Right atrium auricular region (tissue), 2 donors: ENCODE results near the gene DAP3. TPM values are rescaled to one million over a fixed set of nuclear protein-coding genes. Genes with fewer than 3 reads are reported as not detected.
"Not testable (repeated sequence)": the region's sequence is repeated elsewhere in the genome, so short reads cannot be mapped to it uniquely, and the experiment has no call there.

ENCODE experiments used
- DNase-seq: peaks from one replicate; pipeline ENCODE4 v3.0.0-alpha.2; 2019; ENCODE audit warnings: low spot score
- H3K27ac ChIP-seq, 2 donors: fragments of 200-600 bp; sonication (generic); 1 replicate in 1 of 2; 2 replicates in 1 of 2; pipeline ENCODE4 v1.5.1; 2016 to 2019
- H3K27me3 ChIP-seq, 2 donors: fragments of 200-600 bp; sonication (generic); one replicate each; pipeline versions ENCODE4 v1.5.1 to v1.6.0; 2017 to 2019
- H3K36me3 ChIP-seq: fragments of 200-600 bp; sonication (generic); one replicate; pipeline ENCODE4 v1.5.1; 2016
- H3K4me1 ChIP-seq, 2 donors: fragments of 200-600 bp; sonication (generic); one replicate each; pipeline versions ENCODE4 v1.5.1 to v1.6.0; 2017 to 2019
- H3K4me3 ChIP-seq, 2 donors: fragments of 200-600 bp; sonication (generic); 1 replicate in 1 of 2; 2 replicates in 1 of 2; pipeline ENCODE4 v1.5.1; 2017 to 2019; ENCODE audit warnings: mild to moderate bottlenecking in 1 of 2, moderate library complexity in 1 of 2
- H3K9me3 ChIP-seq, 2 donors: fragments of 200-600 bp; sonication (generic); one replicate each; pipeline ENCODE4 v1.5.1; 2019
- CTCF ChIP-seq, 2 donors: fragments of 200-600 bp; sonication (generic); IDR thresholded peaks; one replicate each; pipeline ENCODE4 v1.5.1; 2019; ENCODE audit warnings: antibody characterized with exemption in 2 of 2
- total RNA-seq, 2 donors: library from RNA; depleted of rRNA; stranded (reverse); fragments of >200 nt; gene quantifications; one replicate each; pipeline ENCODE4 v1.1.0, GENCODE V29; 2016

Gene DAP3
- total RNA-seq, 2 donors from 2014 or later: 76.8 to 120 TPM

GRCh38 chr1:155678027-155678426 lies 10.9 kb upstream of the DAP3 start:
- Histone ChIP-seq H3K27ac (no peak overlapping the region), H3K4me3 (no peak overlapping the region), H3K27me3 (no peaks in the 10 kb centered on the region), H3K9me3 (no peaks in the 10 kb centered on the region), H3K4me1 (peaks cover 0 to 10% of the 10 kb centered on the region in 2 donors), H3K36me3 (peaks cover 75% of the 10 kb centered on the region)
- no peak for TF ChIP-seq CTCF (IDR thresholded peaks at IDR 0.05)
- DNase-seq: no peak

GRCh38 chr1:155678992-155679391 lies 9.9 kb upstream of the DAP3 start:
- not testable (repeated sequence) for DNase-seq, H3K27ac ChIP-seq, H3K9me3 ChIP-seq, H3K27me3 ChIP-seq, H3K4me3 ChIP-seq
- H3K36me3 ChIP-seq: peaks cover 66% of the 10 kb centered on the region
- peaks cover 0 to 18% of the 10 kb centered on the region in 2 donors for H3K4me1 ChIP-seq

- Histone ChIP-seq H3K27ac (no peak overlapping the region), H3K4me3 (no peak overlapping the region), H3K36me3 (peaks cover 51% of the 10 kb centered on the region), H3K27me3 (no peaks in the 10 kb centered on the region), H3K4me1 (peaks cover 0 to 34% of the 10 kb centered on the region in 2 donors), H3K9me3 (no peaks in the 10 kb centered on the region)
- no peak for DNase-seq
- TF ChIP-seq CTCF (IDR thresholded peaks at IDR 0.05): no peak
Observed at GRCh38 chr1:155680531-155680930, 8.4 kb upstream of the DAP3 start.

GRCh38 chr1:155681776-155682175 lies 7.1 kb upstream of the DAP3 start:
- no peak for DNase-seq
- peaks cover 38% of the 10 kb centered on the region for H3K36me3 ChIP-seq
- TF ChIP-seq CTCF (IDR thresholded peaks at IDR 0.05): no peak
- H3K27ac ChIP-seq: no peak overlapping the region
- no peaks in the 10 kb centered on the region for H3K27me3 ChIP-seq
- peaks cover 0 to 44% of the 10 kb centered on the region in 2 donors for H3K4me1 ChIP-seq
- no peak overlapping the region for H3K4me3 ChIP-seq
- H3K9me3 ChIP-seq: no peaks in the 10 kb centered on the region

- not testable (repeated sequence) for DNase-seq, H3K27me3 ChIP-seq, H3K36me3 ChIP-seq, H3K9me3 ChIP-seq
- H3K4me3 ChIP-seq: peak overlapping the region; percentile 91 to 98
- peak overlapping the region; percentile 93 to 97 for H3K27ac ChIP-seq
- peaks cover 0 to 50% of the 10 kb centered on the region in 2 donors for H3K4me1 ChIP-seq
Observed at GRCh38 chr1:155687705-155688323, 1.1 kb upstream of the DAP3 start.

GRCh38 chr1:155688324-155689080 lies 389 bp upstream of the DAP3 start, which contains the start of gene YY1AP1:
Gene YY1AP1, minus strand, starts transcription at chr1:155688774. Its CDS starts 8,338 bp downstream, at chr1:155680436.
- H3K4me1 ChIP-seq: peaks cover 0 to 47% of the 10 kb centered on the region in 2 donors

More at GRCh38 chr1:155688324-155689080, 389 bp upstream of the DAP3 start, which contains the start of gene YY1AP1:
- peak; percentile 90 for DNase-seq
- Histone ChIP-seq H3K27ac (peak within 1 kb of the TSS; percentile 93 to 97), H3K36me3 (no peaks in the 10 kb centered on the region), H3K4me3 (peak within 1 kb of the TSS; percentile 91 to 98), H3K27me3 (no peaks in the 10 kb centered on the region), H3K9me3 (no peaks in the 10 kb centered on the region)
- TF ChIP-seq CTCF (IDR thresholded peaks at IDR 0.05): no peak
